ENCODE measurements around the gene EGFL6.

DNA sequence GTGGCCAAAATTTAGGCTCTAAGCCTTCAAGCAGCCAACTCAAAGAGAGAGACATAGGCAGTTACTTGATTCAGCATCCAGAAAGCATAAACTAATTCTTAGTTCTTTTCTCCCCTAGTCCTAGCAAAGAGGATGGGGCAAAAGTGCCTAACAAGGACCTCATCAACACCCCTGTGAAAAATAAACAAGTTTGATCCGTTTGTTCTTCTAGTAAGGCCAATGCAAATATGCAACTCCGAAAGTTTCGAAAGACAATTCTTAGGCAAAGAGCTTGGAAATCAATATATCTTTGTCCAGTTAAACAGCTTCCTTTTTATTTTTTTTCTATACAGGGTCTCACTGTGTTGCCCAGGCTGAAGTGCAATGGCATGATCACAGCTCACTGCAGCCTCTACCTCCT is 31.0 kb upstream of the EGFL6 start:
- TF ChIP-seq, protein P1, sequence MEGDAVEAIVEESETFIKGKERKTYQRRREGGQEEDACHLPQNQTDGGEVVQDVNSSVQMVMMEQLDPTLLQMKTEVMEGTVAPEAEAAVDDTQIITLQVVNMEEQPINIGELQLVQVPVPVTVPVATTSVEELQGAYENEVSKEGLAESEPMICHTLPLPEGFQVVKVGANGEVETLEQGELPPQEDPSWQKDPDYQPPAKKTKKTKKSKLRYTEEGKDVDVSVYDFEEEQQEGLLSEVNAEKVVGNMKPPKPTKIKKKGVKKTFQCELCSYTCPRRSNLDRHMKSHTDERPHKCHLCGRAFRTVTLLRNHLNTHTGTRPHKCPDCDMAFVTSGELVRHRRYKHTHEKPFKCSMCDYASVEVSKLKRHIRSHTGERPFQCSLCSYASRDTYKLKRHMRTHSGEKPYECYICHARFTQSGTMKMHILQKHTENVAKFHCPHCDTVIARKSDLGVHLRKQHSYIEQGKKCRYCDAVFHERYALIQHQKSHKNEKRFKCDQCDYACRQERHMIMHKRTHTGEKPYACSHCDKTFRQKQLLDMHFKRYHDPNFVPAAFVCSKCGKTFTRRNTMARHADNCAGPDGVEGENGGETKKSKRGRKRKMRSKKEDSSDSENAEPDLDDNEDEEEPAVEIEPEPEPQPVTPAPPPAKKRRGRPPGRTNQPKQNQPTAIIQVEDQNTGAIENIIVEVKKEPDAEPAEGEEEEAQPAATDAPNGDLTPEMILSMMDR (IDR thresholded peaks at IDR 0.05; ENCODE audit: poor library complexity, severe bottlenecking), result no peak
- TF ChIP-seq EZH2 (IDR thresholded peaks at IDR 0.05; ENCODE audit: borderline replicate concordance, insufficient read depth, low read length, poor library complexity, severe bottlenecking) (no peak), EP300 (conservative IDR thresholded peaks at IDR 0.05; ENCODE audit: poor library complexity, severe bottlenecking) (no peak), RAD21 (conservative IDR thresholded peaks at IDR 0.05) (no peak)
- TF ChIP-seq, protein P2, sequence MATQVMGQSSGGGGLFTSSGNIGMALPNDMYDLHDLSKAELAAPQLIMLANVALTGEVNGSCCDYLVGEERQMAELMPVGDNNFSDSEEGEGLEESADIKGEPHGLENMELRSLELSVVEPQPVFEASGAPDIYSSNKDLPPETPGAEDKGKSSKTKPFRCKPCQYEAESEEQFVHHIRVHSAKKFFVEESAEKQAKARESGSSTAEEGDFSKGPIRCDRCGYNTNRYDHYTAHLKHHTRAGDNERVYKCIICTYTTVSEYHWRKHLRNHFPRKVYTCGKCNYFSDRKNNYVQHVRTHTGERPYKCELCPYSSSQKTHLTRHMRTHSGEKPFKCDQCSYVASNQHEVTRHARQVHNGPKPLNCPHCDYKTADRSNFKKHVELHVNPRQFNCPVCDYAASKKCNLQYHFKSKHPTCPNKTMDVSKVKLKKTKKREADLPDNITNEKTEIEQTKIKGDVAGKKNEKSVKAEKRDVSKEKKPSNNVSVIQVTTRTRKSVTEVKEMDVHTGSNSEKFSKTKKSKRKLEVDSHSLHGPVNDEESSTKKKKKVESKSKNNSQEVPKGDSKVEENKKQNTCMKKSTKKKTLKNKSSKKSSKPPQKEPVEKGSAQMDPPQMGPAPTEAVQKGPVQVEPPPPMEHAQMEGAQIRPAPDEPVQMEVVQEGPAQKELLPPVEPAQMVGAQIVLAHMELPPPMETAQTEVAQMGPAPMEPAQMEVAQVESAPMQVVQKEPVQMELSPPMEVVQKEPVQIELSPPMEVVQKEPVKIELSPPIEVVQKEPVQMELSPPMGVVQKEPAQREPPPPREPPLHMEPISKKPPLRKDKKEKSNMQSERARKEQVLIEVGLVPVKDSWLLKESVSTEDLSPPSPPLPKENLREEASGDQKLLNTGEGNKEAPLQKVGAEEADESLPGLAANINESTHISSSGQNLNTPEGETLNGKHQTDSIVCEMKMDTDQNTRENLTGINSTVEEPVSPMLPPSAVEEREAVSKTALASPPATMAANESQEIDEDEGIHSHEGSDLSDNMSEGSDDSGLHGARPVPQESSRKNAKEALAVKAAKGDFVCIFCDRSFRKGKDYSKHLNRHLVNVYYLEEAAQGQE (IDR thresholded peaks at IDR 0.05; ENCODE audit: borderline replicate concordance), result no peak
